HEK293T (cell line): Measurements from ENCODE around the gene CTBP1.

Source experiments
- BHLHE40 ChIP-seq: fragments of 450-650 bp; IDR thresholded peaks from 2 replicates; pipeline ENCODE4 v1.6.1; 2016; ENCODE audit warnings: mild to moderate bottlenecking, moderate library complexity, borderline replicate concordance
- ELF4 ChIP-seq: fragments of 450-650 bp; IDR thresholded peaks from 2 replicates; pipeline ENCODE4 v1.6.1; 2017; ENCODE audit warnings: antibody characterized with exemption
- FOXA1 ChIP-seq: fragments of 450-650 bp; IDR thresholded peaks from 2 replicates; pipeline ENCODE4 v1.6.1; 2016; ENCODE audit warnings: mild to moderate bottlenecking
- FOXK2 ChIP-seq: fragments of 450-650 bp; IDR thresholded peaks from 2 replicates; pipeline ENCODE4 v1.6.1; 2016; ENCODE audit warnings: mild to moderate bottlenecking
- HDGF ChIP-seq: fragments of 450-650 bp; IDR thresholded peaks from 2 replicates; pipeline ENCODE4 v1.6.1; 2017; ENCODE audit warnings: antibody characterized with exemption, borderline replicate concordance
- LEF1 ChIP-seq: fragments of 450-650 bp; IDR thresholded peaks from 2 replicates; pipeline ENCODE4 v1.6.1; 2017; ENCODE audit warnings: mild to moderate bottlenecking, borderline replicate concordance
- PKNOX1 ChIP-seq: fragments of 450-650 bp; IDR thresholded peaks from 2 replicates; pipeline ENCODE4 v1.6.1; 2016
- SP1 ChIP-seq: fragments of 450-650 bp; IDR thresholded peaks from 2 replicates; pipeline ENCODE4 v1.6.1; 2017
- SUZ12 ChIP-seq: fragments of 450-650 bp; IDR thresholded peaks from 2 replicates; pipeline ENCODE4 v1.6.1; 2016; ENCODE audit warnings: mild to moderate bottlenecking
- TARDBP ChIP-seq: fragments of 450-650 bp; IDR thresholded peaks from 2 replicates; pipeline ENCODE4 v1.6.1; 2016
- ZNF384 ChIP-seq: fragments of 450-650 bp; IDR thresholded peaks from 2 replicates; pipeline ENCODE4 v1.6.1; 2016

DNA sequence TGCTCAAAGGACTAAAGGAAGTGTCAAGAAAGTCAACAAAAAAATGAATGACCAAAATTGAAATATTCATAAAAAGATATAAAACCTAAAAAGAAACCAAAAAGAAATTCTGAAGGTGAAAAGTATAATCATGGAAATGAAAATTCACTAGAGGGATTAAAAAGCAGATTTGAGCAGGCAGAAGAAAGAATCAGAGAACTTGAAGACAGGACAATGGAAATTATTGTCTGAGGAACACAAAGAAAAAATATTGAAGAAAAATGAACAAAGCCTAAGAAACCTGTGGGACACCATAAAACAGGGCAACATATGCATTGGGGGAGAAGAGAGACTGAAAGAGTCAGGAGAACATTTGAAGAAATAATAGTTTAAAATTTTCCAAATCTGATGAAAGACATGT is 66.6 kb downstream of the CTBP1 start:
- TF ChIP-seq TARDBP (no peak), SP1 (no peak), SUZ12 (no peak), BHLHE40 (no peak), ZNF384 (no peak), PKNOX1 (no peak), FOXA1 (no peak), LEF1 (no peak), ELF4 (no peak), FOXK2 (no peak), HDGF (no peak)
